ENCODE measurements around the gene PWWP2B.

DNA sequence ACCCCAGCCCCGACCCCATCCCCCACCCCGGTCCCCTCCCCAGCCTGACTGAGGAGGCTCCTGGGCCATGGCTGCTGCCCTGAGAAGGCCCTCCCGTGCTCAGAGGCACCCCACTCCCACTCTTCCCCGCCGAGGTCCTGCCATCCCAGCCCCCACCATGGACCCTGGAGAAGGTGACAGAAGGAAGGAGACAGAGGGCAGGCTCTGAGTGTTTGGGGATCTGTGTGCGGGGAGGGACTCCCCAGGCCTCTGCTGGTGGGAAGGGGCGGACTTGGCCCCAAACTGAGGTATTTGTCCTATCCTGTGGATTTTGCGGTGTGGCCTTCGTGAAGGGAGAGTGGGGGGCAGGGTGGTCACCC lies 53.4 kb downstream of the PWWP2B start:
- TF ChIP-seq CREB1 (IDR thresholded peaks at IDR 0.05) = no peak
- no peak for TF ChIP-seq EP300 (IDR thresholded peaks at IDR 0.05; ENCODE audit: borderline replicate concordance in 1 of 2, low read depth in 2 of 2, low read length in 2 of 2)
- TF ChIP-seq, protein P1, sequence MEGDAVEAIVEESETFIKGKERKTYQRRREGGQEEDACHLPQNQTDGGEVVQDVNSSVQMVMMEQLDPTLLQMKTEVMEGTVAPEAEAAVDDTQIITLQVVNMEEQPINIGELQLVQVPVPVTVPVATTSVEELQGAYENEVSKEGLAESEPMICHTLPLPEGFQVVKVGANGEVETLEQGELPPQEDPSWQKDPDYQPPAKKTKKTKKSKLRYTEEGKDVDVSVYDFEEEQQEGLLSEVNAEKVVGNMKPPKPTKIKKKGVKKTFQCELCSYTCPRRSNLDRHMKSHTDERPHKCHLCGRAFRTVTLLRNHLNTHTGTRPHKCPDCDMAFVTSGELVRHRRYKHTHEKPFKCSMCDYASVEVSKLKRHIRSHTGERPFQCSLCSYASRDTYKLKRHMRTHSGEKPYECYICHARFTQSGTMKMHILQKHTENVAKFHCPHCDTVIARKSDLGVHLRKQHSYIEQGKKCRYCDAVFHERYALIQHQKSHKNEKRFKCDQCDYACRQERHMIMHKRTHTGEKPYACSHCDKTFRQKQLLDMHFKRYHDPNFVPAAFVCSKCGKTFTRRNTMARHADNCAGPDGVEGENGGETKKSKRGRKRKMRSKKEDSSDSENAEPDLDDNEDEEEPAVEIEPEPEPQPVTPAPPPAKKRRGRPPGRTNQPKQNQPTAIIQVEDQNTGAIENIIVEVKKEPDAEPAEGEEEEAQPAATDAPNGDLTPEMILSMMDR (IDR thresholded peaks at IDR 0.05; ENCODE audit: control extremely low read depth in 1 of 3, insufficient read depth in 1 of 3, low read depth in 1 of 3, low read length in 3 of 3) = no peak
- TF ChIP-seq POLR2A (IDR thresholded peaks at IDR 0.05; ENCODE audit: control extremely low read depth in 1 of 2, low read depth in 2 of 2, low read length in 2 of 2) = no peak

Data from H1 (cell line).